PC-9 (cell line): ENCODE data around the gene UPF3A. TPM values are rescaled to one million over a fixed set of nuclear protein-coding genes. Genes with fewer than 3 reads are reported as not detected.

ENCODE experiments used
- BruUV-seq: library from RNA; stranded (reverse); fragments of 400-500 nt; replicated peaks from 2 replicates; lab custom pipeline; 2021; lab: Mats Ljungman, UMichigan
- CTCF ChIA-PET: fragments of 300-600 bp; sonication (Branson Sonifier 250); formaldehyde crosslinking; loops from one replicate; lab custom pipeline; 2022; ENCODE audit warnings: antibody characterized with exemption; lab: Charles Lee
- POLR2A ChIA-PET: fragments of 300-600 bp; sonication (Branson Sonifier 250); formaldehyde crosslinking; loops from one replicate; lab custom pipeline; 2022; ENCODE audit warnings: antibody characterized with exemption; ENCODE audit not compliant: unreplicated experiment; lab: Charles Lee
- DNase-seq, 2 experiments: peaks; one replicate each; pipeline versions ENCODE4 v3.0.0 to v3.0.0-alpha.2; 2015 to 2022; ENCODE audit warnings: mixed read lengths in 1 of 2
- H2AFZ ChIP-seq: fragments of 200-600 bp; sonication (generic); 2 replicates; pipeline ENCODE4 v1.8.1; 2017; ENCODE audit warnings: antibody characterized with exemption
- H3F3A ChIP-seq: fragments of 200-600 bp; sonication (generic); 2 replicates; pipeline ENCODE4 v1.8.1; 2017; ENCODE audit warnings: antibody characterized with exemption, mild to moderate bottlenecking, low read depth; ENCODE audit not compliant: insufficient read depth
- H3K27ac ChIP-seq: fragments of 200-600 bp; sonication (generic); 2 replicates; pipeline ENCODE4 v1.6.1; 2016; ENCODE audit warnings: mixed run types
- H3K27me3 ChIP-seq: fragments of 200-600 bp; sonication (generic); 2 replicates; pipeline ENCODE4 v1.6.1; 2016; ENCODE audit warnings: low read depth, mixed run types; ENCODE audit not compliant: insufficient read depth
- H3K36me3 ChIP-seq: fragments of 200-600 bp; sonication (generic); 2 replicates; pipeline ENCODE4 v1.6.1; 2016; ENCODE audit warnings: low read depth, mixed run types
- H3K4me1 ChIP-seq: fragments of 200-600 bp; sonication (generic); replicated peaks from 2 replicates; pipeline ENCODE4 v1.6.1; 2016; ENCODE audit warnings: mixed run types; ENCODE audit not compliant: insufficient read depth
- H3K4me2 ChIP-seq: fragments of 200-600 bp; sonication (generic); 2 replicates; pipeline ENCODE4 v1.6.1; 2017; ENCODE audit warnings: mixed run types
- H3K4me3 ChIP-seq: fragments of 200-600 bp; sonication (generic); 2 replicates; pipeline ENCODE4 v1.6.1; 2016; ENCODE audit warnings: mixed run types
- H3K79me2 ChIP-seq: fragments of 200-600 bp; sonication (generic); 2 replicates; pipeline ENCODE4 v1.6.1; 2017; ENCODE audit warnings: low read depth, mixed run types
- H3K9me2 ChIP-seq: fragments of 200-600 bp; sonication (generic); 2 replicates; pipeline ENCODE4 v1.8.1; 2017; ENCODE audit warnings: mild to moderate bottlenecking; ENCODE audit not compliant: insufficient read depth
- H3K9me3 ChIP-seq: fragments of 200-600 bp; sonication (generic); 2 replicates; pipeline ENCODE4 v1.8.1; 2016; ENCODE audit warnings: low read depth; ENCODE audit not compliant: insufficient read depth
- H4K20me1 ChIP-seq: fragments of 200-600 bp; sonication (generic); 2 replicates; pipeline ENCODE4 v1.8.1; 2017; ENCODE audit not compliant: insufficient read depth
- EZH2 ChIP-seq: fragments of 200-600 bp; sonication (generic); IDR thresholded peaks from 2 replicates; pipeline ENCODE4 v1.8.0; 2017; ENCODE audit warnings: antibody characterized with exemption, low read depth
- intact Hi-C: fragments of 100-400 bp; cut with micrococcal nuclease; formaldehyde crosslinking; loops from one replicate; pipeline ENCODE4 v1.10.0; 2022; ENCODE audit not compliant: unreplicated experiment
- total RNA-seq: library from RNA; stranded (reverse); gene quantifications from 2 replicates; pipeline ENCODE4 v1.2.3, GENCODE V29; 2021
- TF ChIP-seq, protein P1 (sequence below): fragments of 200-600 bp; sonication (generic); conservative IDR thresholded peaks from 2 replicates; pipeline ENCODE4 v1.6.1; 2017; ENCODE audit warnings: mixed run types, antibody characterized with exemption, mild to moderate bottlenecking, moderate library complexity

The UPF3A gene
- total RNA-seq, 1 experiment from 2014 or later: 54.1 TPM

DNA sequence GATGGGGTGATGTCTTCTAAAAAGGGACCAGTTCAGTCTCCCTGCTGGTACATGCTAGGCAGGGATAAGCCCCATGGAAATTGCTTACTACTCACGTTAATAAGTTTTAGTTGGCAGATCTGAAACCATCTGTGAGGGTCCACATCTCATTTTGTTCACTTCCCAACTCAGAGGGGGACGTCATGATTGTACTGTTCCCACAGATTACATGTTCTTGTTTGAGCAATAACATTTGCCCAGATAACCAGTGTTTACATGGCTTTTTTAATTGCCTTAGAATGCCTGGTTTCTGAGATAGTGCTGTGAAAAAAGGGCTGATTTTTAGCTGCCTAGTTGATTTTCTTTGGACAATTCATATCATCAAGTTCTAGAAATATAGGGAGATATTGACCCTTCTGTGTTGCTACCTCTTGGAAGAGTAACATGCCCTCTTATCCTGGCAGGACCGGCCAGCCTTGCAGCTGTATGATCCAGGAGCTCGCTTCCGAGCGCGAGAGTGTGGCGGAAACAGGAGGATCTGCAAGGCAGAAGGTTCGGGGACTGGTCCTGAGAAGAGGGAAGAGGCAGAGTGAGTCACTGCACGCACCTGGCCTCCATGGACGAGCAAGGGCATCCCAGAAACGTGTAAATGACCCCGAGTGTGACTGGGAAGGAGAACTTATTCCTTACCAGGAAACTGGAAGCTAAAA is 23.1 kb downstream of the UPF3A start:
- no peaks in the 10 kb centered on the region for H4K20me1 ChIP-seq
- DNase-seq: no peak
- H3K9me2 ChIP-seq: no peaks in the 10 kb centered on the region
- POLR2A ChIA-PET: no interaction called here
- no peaks in the 10 kb centered on the region for H3K9me3 ChIP-seq
- intact Hi-C loops: no loop called here
- H3K36me3 ChIP-seq: peaks cover 5% of the 10 kb centered on the region; the same call in 1 of the 2 replicates
- no peaks in the 10 kb centered on the region for H3K79me2 ChIP-seq
- no TSS peak for BruUV-seq
- no peak overlapping the region for H2AFZ ChIP-seq
- H3F3A ChIP-seq: peaks cover 6% of the 10 kb centered on the region; the same call in 1 of the 2 replicates
- TF ChIP-seq, protein P1, sequence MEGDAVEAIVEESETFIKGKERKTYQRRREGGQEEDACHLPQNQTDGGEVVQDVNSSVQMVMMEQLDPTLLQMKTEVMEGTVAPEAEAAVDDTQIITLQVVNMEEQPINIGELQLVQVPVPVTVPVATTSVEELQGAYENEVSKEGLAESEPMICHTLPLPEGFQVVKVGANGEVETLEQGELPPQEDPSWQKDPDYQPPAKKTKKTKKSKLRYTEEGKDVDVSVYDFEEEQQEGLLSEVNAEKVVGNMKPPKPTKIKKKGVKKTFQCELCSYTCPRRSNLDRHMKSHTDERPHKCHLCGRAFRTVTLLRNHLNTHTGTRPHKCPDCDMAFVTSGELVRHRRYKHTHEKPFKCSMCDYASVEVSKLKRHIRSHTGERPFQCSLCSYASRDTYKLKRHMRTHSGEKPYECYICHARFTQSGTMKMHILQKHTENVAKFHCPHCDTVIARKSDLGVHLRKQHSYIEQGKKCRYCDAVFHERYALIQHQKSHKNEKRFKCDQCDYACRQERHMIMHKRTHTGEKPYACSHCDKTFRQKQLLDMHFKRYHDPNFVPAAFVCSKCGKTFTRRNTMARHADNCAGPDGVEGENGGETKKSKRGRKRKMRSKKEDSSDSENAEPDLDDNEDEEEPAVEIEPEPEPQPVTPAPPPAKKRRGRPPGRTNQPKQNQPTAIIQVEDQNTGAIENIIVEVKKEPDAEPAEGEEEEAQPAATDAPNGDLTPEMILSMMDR: no peak
- no peak for TF ChIP-seq EZH2
- no peak overlapping the region for H3K4me2 ChIP-seq
- CTCF ChIA-PET: no interaction called here
- no peak overlapping the region for H3K4me3 ChIP-seq
- no peaks in the 10 kb centered on the region for H3K27me3 ChIP-seq
- H3K4me1 ChIP-seq: no peaks in the 10 kb centered on the region
- H3K27ac ChIP-seq: no peak overlapping the region

DNA sequence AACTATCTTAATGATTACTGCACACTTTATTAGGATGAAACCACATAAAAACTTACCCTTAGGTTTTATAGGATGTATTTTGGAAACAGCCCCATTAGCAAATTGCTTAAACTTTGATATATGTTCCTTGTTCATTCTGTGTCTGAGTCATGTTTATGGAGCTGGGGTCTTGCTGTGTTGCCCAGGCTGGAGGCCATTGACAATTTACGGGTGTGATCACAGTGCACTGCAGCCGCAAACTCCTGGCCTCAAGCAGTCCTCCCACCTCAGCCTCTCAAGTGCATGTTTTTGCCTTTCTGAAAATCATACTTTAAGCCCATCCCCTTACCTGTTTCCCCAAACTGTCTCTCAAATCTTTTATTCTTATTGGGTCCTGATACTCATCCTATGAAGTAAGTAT is 27.7 kb downstream of the UPF3A start:
- Histone ChIP-seq H3K9me3 (no peaks in the 10 kb centered on the region), H3K4me1 (peaks cover 11% of the 10 kb centered on the region; the same call in 1 of the 2 replicates), H3K4me3 (no peak overlapping the region), H2AFZ (no peak overlapping the region), H3K9me2 (no peaks in the 10 kb centered on the region), H4K20me1 (no peaks in the 10 kb centered on the region), H3K27me3 (no peaks in the 10 kb centered on the region), H3K79me2 (0 out of 2 replicates have a peak, but pooled peaks cover 5% of the 10 kb centered on the region), H3K36me3 (no peaks in the 10 kb centered on the region; the same call in 1 of the 2 replicates), H3K4me2 (no peak overlapping the region), H3K27ac (no peak overlapping the region), H3F3A (peaks cover 20% of the 10 kb centered on the region)
- ChIA-PET POLR2A (no interaction called here), CTCF (no interaction called here)
- BruUV-seq: no TSS peak
- no peak for TF ChIP-seq EZH2
- TF ChIP-seq, protein P1: no peak
- DNase-seq: no peak
- intact Hi-C loops: no loop called here

DNA sequence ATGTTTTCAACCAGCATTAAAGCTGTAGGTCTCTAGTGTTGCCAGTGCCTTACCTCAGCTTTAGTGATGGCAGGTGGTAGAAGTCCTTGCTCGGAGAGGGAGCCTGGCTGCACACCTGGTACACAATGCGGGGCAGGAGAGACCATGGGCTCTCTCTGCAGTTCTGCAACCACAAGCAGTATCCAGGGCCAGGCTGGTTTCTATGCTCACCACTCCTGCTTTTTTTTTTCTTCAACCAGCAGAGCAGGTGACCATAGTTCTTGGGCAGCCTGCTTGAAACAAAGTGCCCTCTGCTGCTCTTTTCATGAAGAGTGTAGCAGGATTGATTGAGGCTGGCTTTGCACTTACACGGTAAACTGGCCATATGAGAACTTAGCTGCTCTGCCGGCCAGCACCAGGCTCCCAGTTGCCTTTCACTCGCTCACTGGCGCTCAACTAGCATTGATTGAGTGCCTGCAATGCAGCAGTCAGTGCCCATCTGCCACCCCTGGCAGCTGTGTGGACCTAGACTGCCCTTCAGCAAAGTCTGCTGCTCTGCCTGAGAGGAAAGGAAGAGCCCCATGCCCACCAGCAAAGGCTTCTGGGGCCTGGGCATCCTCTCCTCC is 28.5 kb downstream of the UPF3A start:
- no peak for DNase-seq
- H3K9me2 ChIP-seq: no peaks in the 10 kb centered on the region
- no TSS peak for BruUV-seq
- CTCF ChIA-PET: no interaction called here
- no peaks in the 10 kb centered on the region for H3K9me3 ChIP-seq
- no peak overlapping the region for H3K4me3 ChIP-seq
- intact Hi-C loops: no loop called here
- H3K79me2 ChIP-seq: peaks cover 8% of the 10 kb centered on the region
- H3K4me1 ChIP-seq: peaks cover 11% of the 10 kb centered on the region
- no peaks in the 10 kb centered on the region for H3K36me3 ChIP-seq
- no peaks in the 10 kb centered on the region for H3K27me3 ChIP-seq
- TF ChIP-seq, protein P1: no peak
- no peak for TF ChIP-seq EZH2
- H3K27ac ChIP-seq: no peak overlapping the region
- no peak overlapping the region for H3K4me2 ChIP-seq
- POLR2A ChIA-PET: no interaction called here
- no peaks in the 10 kb centered on the region for H4K20me1 ChIP-seq
- no peak overlapping the region for H2AFZ ChIP-seq
- peaks cover 24% of the 10 kb centered on the region for H3F3A ChIP-seq
